Smooth muscle cell (in vitro differentiated cells): ENCODE results near the gene TRA2A. TPM values are rescaled to one million over a fixed set of nuclear protein-coding genes. Genes with fewer than 3 reads are reported as not detected.
A peak's percentile ranks its signal among the peaks of the same experiment; 100 is the strongest.
"Not testable (repeated sequence)": the region's sequence is repeated elsewhere in the genome, so short reads cannot be mapped to it uniquely, and the experiment has no call there.

Source experiments
- DNase-seq: peaks from one replicate; lab custom pipeline; 2025; ENCODE audit not compliant: unreplicated experiment; lab: John Stamatoyannopoulos, UW
- H2AFZ ChIP-seq: fragments of 200-600 bp; sonication (generic); 2 replicates; pipeline ENCODE4 v1.6.0; 2016; ENCODE audit warnings: antibody characterized with exemption, low read depth, mild to moderate bottlenecking
- H3F3A ChIP-seq: fragments of 200-600 bp; sonication (generic); 2 replicates; pipeline ENCODE4 v1.6.0; 2017; ENCODE audit warnings: antibody characterized with exemption, low read depth
- H3K27ac ChIP-seq: fragments of 200-600 bp; sonication (generic); 2 replicates; pipeline ENCODE4 v1.5.1; 2016; ENCODE audit warnings: low read depth, mild to moderate bottlenecking
- H3K27me3 ChIP-seq: fragments of 200-600 bp; sonication (generic); 2 replicates; pipeline ENCODE4 v1.6.1; 2016; ENCODE audit warnings: low read depth, mild to moderate bottlenecking
- H3K36me3 ChIP-seq: fragments of 200-600 bp; sonication (generic); 2 replicates; pipeline ENCODE4 v1.5.1; 2016; ENCODE audit warnings: low read depth
- H3K4me1 ChIP-seq: fragments of 200-600 bp; sonication (generic); 2 replicates; pipeline ENCODE4 v1.5.1; 2016; ENCODE audit warnings: low read depth
- H3K4me2 ChIP-seq: fragments of 200-600 bp; sonication (generic); 2 replicates; pipeline ENCODE4 v1.6.0; 2016; ENCODE audit warnings: mild to moderate bottlenecking
- H3K4me3 ChIP-seq: fragments of 200-600 bp; sonication (generic); 2 replicates; pipeline ENCODE4 v1.5.1; 2016; ENCODE audit warnings: mild to moderate bottlenecking
- H3K79me2 ChIP-seq: fragments of 200-600 bp; sonication (generic); 2 replicates; pipeline ENCODE4 v1.6.0; 2016; ENCODE audit warnings: low read depth, mild to moderate bottlenecking
- H3K9ac ChIP-seq: fragments of 200-600 bp; sonication (generic); 2 replicates; pipeline ENCODE4 v1.6.0; 2016; ENCODE audit warnings: low read depth
- H3K9me3 ChIP-seq: fragments of 200-600 bp; sonication (generic); replicated peaks from 2 replicates; pipeline ENCODE4 v1.5.1; 2016; ENCODE audit warnings: low read depth
- H4K20me1 ChIP-seq: fragments of 200-600 bp; sonication (generic); 2 replicates; pipeline ENCODE4 v1.6.0; 2016; ENCODE audit warnings: low read depth
- WGBS: methylation state at CpG from one replicate; pipeline ENCODE4 v1.1.7; 2016; ENCODE audit warnings: low lambda C conversion rate; 5-methylcytosine and 5-hydroxymethylcytosine counted together
- polyA plus RNA-seq: library from polyadenylated mRNA; unstranded; fragments of >200 nt; fragmentation: Nextera tagmentation; extraction: Ambion mirVana; gene quantifications from 2 replicates; pipeline ENCODE4 v1.2.1, GENCODE V29; 2016
- total RNA-seq: library from RNA; depleted of rRNA; stranded (reverse); fragments of >200 nt; gene quantifications from 2 replicates; pipeline ENCODE4 v1.2.3, GENCODE V29; 2014
- TF ChIP-seq, protein P1 (sequence below): fragments of 200-600 bp; sonication (generic); IDR thresholded peaks from 2 replicates; pipeline ENCODE4 v1.5.1; 2017; ENCODE audit warnings: borderline replicate concordance, mild to moderate bottlenecking, antibody characterized with exemption; ENCODE audit not compliant: insufficient read depth, poor library complexity, severe bottlenecking

TRA2A gene
- total and polyA plus RNA-seq, 2 experiments from 2014 or later, result 43.0 to 89.0 TPM

DNA sequence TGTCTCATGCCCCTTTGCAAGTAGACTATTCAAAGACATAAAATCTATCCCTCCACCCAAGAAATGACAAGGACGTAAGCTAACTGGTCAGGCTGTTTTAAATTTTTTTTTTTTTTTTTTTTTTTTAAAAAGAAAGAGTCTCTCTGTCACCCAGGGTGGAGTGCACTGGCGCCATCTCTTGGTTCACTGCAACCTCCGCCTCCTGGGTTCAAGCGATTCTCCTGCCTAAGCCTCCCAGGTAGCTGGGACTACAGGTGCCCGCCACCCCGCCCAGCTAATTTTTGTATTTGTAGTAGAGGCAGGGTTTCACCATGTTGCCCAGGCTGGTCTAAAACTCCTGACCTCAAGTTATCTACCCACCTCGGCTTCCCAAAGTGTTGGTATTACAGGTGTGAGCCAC lies 11.2 kb downstream of the TRA2A start:
- no peak overlapping the region for H2AFZ ChIP-seq
- H3K36me3 ChIP-seq, result peaks cover 43% of the 10 kb centered on the region
- no peak overlapping the region for H3K27ac ChIP-seq
- TF ChIP-seq, protein P1, sequence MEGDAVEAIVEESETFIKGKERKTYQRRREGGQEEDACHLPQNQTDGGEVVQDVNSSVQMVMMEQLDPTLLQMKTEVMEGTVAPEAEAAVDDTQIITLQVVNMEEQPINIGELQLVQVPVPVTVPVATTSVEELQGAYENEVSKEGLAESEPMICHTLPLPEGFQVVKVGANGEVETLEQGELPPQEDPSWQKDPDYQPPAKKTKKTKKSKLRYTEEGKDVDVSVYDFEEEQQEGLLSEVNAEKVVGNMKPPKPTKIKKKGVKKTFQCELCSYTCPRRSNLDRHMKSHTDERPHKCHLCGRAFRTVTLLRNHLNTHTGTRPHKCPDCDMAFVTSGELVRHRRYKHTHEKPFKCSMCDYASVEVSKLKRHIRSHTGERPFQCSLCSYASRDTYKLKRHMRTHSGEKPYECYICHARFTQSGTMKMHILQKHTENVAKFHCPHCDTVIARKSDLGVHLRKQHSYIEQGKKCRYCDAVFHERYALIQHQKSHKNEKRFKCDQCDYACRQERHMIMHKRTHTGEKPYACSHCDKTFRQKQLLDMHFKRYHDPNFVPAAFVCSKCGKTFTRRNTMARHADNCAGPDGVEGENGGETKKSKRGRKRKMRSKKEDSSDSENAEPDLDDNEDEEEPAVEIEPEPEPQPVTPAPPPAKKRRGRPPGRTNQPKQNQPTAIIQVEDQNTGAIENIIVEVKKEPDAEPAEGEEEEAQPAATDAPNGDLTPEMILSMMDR, result peak; percentile 16
- 97% methylated on average over 7 of the region's 7 CpGs for WGBS
- no peak overlapping the region for H3K9ac ChIP-seq
- peaks cover 100% of the 10 kb centered on the region for H3K79me2 ChIP-seq
- peaks cover 100% of the 10 kb centered on the region for H4K20me1 ChIP-seq
- no peak overlapping the region for H3K4me2 ChIP-seq
- no peaks in the 10 kb centered on the region for H3K9me3 ChIP-seq
- no peak overlapping the region for H3K4me3 ChIP-seq
- no peaks in the 10 kb centered on the region for H3K27me3 ChIP-seq
- no peak for DNase-seq
- peaks cover 5% of the 10 kb centered on the region for H3K4me1 ChIP-seq
- H3F3A ChIP-seq, result peaks cover 6% of the 10 kb centered on the region

- Histone ChIP-seq H3K36me3 (peaks cover 44% of the 10 kb centered on the region), H3K4me2 (no peak overlapping the region), H4K20me1 (peaks cover 95% of the 10 kb centered on the region), H3K4me1 (no peaks in the 10 kb centered on the region), H3K27ac (no peak overlapping the region), H2AFZ (no peak overlapping the region), H3K79me2 (peaks cover 92% of the 10 kb centered on the region), H3F3A (peaks cover 3% of the 10 kb centered on the region), H3K4me3 (no peak overlapping the region), H3K9me3 (no peaks in the 10 kb centered on the region), H3K27me3 (no peaks in the 10 kb centered on the region), H3K9ac (no peak overlapping the region)
- no peak for DNase-seq
- 97% methylated on average over 2 of the region's 2 CpGs for WGBS
- TF ChIP-seq, protein P1, result no peak
Observed at GRCh38 chr7:23514755-23515154, 17.0 kb downstream of the TRA2A start.

GRCh38 chr7:23513746-23514145 lies 18.0 kb downstream of the TRA2A start:
- H3F3A ChIP-seq, H3K9ac ChIP-seq, H3K4me3 ChIP-seq, H3K27ac ChIP-seq, H3K4me2 ChIP-seq, H3K27me3 ChIP-seq, H3K4me1 ChIP-seq, H2AFZ ChIP-seq, DNase-seq, H3K9me3 ChIP-seq: not testable (repeated sequence)
- H3K36me3 ChIP-seq, result peaks cover 35% of the 10 kb centered on the region
- 89% methylated on average over 6 of the region's 6 CpGs for WGBS
- H3K79me2 ChIP-seq, result peaks cover 92% of the 10 kb centered on the region
- H4K20me1 ChIP-seq, result peaks cover 95% of the 10 kb centered on the region

DNA sequence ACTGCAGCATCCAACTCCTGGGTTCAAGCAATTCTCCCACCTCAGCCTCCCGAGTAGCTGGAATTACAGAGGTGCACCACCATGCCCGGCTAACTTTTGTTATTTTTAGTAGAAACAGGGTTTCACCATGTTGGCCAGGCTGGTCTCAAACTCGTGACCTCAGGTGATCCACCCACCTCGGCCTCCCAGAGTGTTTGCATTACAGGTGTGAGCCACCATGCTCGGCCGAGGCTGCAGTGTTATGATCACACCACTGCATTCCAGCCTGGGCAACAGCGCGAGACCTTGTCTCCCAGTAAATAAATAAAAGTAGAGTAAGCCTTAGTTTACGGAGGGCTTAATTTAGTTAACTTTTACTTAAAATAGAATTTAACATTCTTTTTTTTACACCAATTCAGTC lies 37.8 kb downstream of the TRA2A start:
- Histone ChIP-seq H3K36me3 (no peaks in the 10 kb centered on the region), H3K9me3 (no peaks in the 10 kb centered on the region), H3K4me3 (no peak overlapping the region), H3K79me2 (no peaks in the 10 kb centered on the region), H3K27ac (no peak overlapping the region), H2AFZ (no peak overlapping the region), H3F3A (no peaks in the 10 kb centered on the region), H3K4me1 (no peaks in the 10 kb centered on the region), H3K4me2 (no peak overlapping the region), H3K9ac (no peak overlapping the region), H3K27me3 (no peaks in the 10 kb centered on the region), H4K20me1 (no peaks in the 10 kb centered on the region)
- TF ChIP-seq, protein P1, result no peak
- 98% methylated on average over 9 of the region's 9 CpGs for WGBS
- DNase-seq, result no peak
